GM23248 (cell line): ENCODE results near the gene ZDHHC1. TPM values are rescaled to one million over a fixed set of nuclear protein-coding genes. Genes with fewer than 3 reads are reported as not detected.
"Not testable (repeated sequence)": the region's sequence is repeated elsewhere in the genome, so short reads cannot be mapped to it uniquely, and the experiment has no call there.

Source experiments
- DNase-seq: peaks from one replicate; pipeline ENCODE4 v3.0.0-alpha.2; 2015
- H2AFZ ChIP-seq: fragments of 200-600 bp; sonication (generic); 2 replicates; pipeline ENCODE4 v1.6.1; 2016; ENCODE audit warnings: antibody characterized with exemption
- H3F3A ChIP-seq: fragments of 200-600 bp; sonication (generic); 2 replicates; pipeline ENCODE4 v1.6.1; 2016; ENCODE audit warnings: mild to moderate bottlenecking, antibody characterized with exemption, mixed run types; ENCODE audit not compliant: insufficient read depth
- H3K27ac ChIP-seq: fragments of 200-600 bp; sonication (generic); 2 replicates; pipeline ENCODE4 v1.5.1; 2016; ENCODE audit warnings: mild to moderate bottlenecking
- H3K27me3 ChIP-seq: fragments of 200-600 bp; sonication (generic); replicated peaks from 2 replicates; pipeline ENCODE4 v1.6.1; 2016; ENCODE audit warnings: mild to moderate bottlenecking; ENCODE audit not compliant: insufficient read depth
- H3K36me3 ChIP-seq: fragments of 200-600 bp; sonication (generic); 2 replicates; pipeline ENCODE4 v1.6.1; 2016; ENCODE audit warnings: low read depth, mild to moderate bottlenecking
- H3K4me1 ChIP-seq: fragments of 200-600 bp; sonication (generic); 2 replicates; pipeline ENCODE4 v1.6.1; 2016; ENCODE audit warnings: mild to moderate bottlenecking; ENCODE audit not compliant: insufficient read depth
- H3K4me2 ChIP-seq: fragments of 200-600 bp; sonication (generic); one replicate; pipeline ENCODE4 v1.6.1; 2016; ENCODE audit warnings: mild to moderate bottlenecking; ENCODE audit not compliant: unreplicated experiment
- H3K4me3 ChIP-seq: fragments of 200-600 bp; sonication (generic); 2 replicates; pipeline ENCODE4 v1.5.1; 2016; ENCODE audit warnings: mild to moderate bottlenecking
- H3K79me2 ChIP-seq: fragments of 200-600 bp; sonication (generic); 2 replicates; pipeline ENCODE4 v1.6.1; 2016; ENCODE audit warnings: mild to moderate bottlenecking; ENCODE audit not compliant: insufficient read depth
- H3K9ac ChIP-seq: fragments of 200-600 bp; sonication (generic); 2 replicates; pipeline ENCODE4 v1.6.1; 2016; ENCODE audit warnings: mild to moderate bottlenecking
- H3K9me2 ChIP-seq: fragments of 200-600 bp; sonication (generic); 2 replicates; pipeline ENCODE4 v1.6.1; 2016; ENCODE audit warnings: mixed run types, mild to moderate bottlenecking, moderate library complexity; ENCODE audit not compliant: insufficient read depth
- H3K9me3 ChIP-seq: fragments of 200-600 bp; sonication (generic); one replicate; pipeline ENCODE4 v1.6.1; 2017; ENCODE audit warnings: low read depth
- H4K20me1 ChIP-seq: fragments of 200-600 bp; sonication (generic); 2 replicates; pipeline ENCODE4 v1.6.0; 2016; ENCODE audit not compliant: insufficient read depth
- EZH2 ChIP-seq: fragments of 200-600 bp; sonication (generic); IDR thresholded peaks from 2 replicates; pipeline ENCODE4 v1.6.1; 2018; ENCODE audit warnings: antibody characterized with exemption, mild to moderate bottlenecking; ENCODE audit not compliant: insufficient read depth, poor library complexity, severe bottlenecking
- EZH2phosphoT487 ChIP-seq: fragments of 200-600 bp; sonication (generic); IDR thresholded peaks from 2 replicates; pipeline ENCODE4 v1.6.1; 2018; ENCODE audit warnings: antibody characterized with exemption, moderate library complexity, mild to moderate bottlenecking, low read depth; ENCODE audit not compliant: insufficient read depth
- WGBS, 2 experiments: methylation state at CpG; one replicate each; pipeline ENCODE4 v1.1.6; 2015 to 2017; ENCODE audit warnings: low lambda C conversion rate in 2 of 2, low coverage in 1 of 2; ENCODE audit errors: missing lambda C conversion rate in 2 of 2; 5-methylcytosine and 5-hydroxymethylcytosine counted together
- in situ Hi-C: fragments of 300-500 bp; cut with MboI; formaldehyde crosslinking; loops from 2 replicates; pipeline ENCODE4 v1.15.0; 2020
- polyA plus RNA-seq: library from polyadenylated mRNA; unstranded; fragments of >200 nt; fragmentation: Nextera tagmentation; extraction: Ambion mirVana; gene quantifications from 2 replicates; pipeline ENCODE4 v1.2.1, GENCODE V29; 2016
- total RNA-seq: library from RNA; depleted of rRNA; stranded (reverse); fragments of >200 nt; shearing (Covaris generic); gene quantifications from 2 replicates; pipeline ENCODE4 v1.2.3, GENCODE V29; 2014

ZDHHC1 gene
- total and polyA plus RNA-seq, 2 experiments from 2014 or later = 9.2 to 10.9 TPM

GRCh38 chr16:67378642-67379041 lies 37.6 kb downstream of the ZDHHC1 start:
- Histone ChIP-seq H3K9ac (no peak overlapping the region), H3K27ac (no peak overlapping the region), H2AFZ (no peak overlapping the region), H3K9me3 (no peaks in the 10 kb centered on the region), H3K4me2 (no peak overlapping the region), H3K9me2 (no peaks in the 10 kb centered on the region), H3F3A (no peaks in the 10 kb centered on the region), H3K79me2 (no peaks in the 10 kb centered on the region), H3K27me3 (no peaks in the 10 kb centered on the region), H3K4me3 (no peak overlapping the region), H4K20me1 (no peaks in the 10 kb centered on the region), H3K36me3 (no peaks in the 10 kb centered on the region), H3K4me1 (no peaks in the 10 kb centered on the region)
- DNase-seq = peak; percentile 27
- 59 to 71% methylated on average over 1 of the region's 1 CpG for whole genome bisulfite sequencing, 2 experiments
- TF ChIP-seq EZH2 (no peak), EZH2phosphoT487 (no peak)
- in situ Hi-C loops = no loop called here

GRCh38 chr16:67376012-67376411 lies 40.3 kb downstream of the ZDHHC1 start:
- H3K9me2 ChIP-seq, H3K9me3 ChIP-seq, H3K4me1 ChIP-seq, H3K4me2 ChIP-seq, H3K36me3 ChIP-seq, H3K9ac ChIP-seq, H3K79me2 ChIP-seq, H4K20me1 ChIP-seq, DNase-seq, H3K27ac ChIP-seq, H3K27me3 ChIP-seq, in situ Hi-C loops, H2AFZ ChIP-seq, H3K4me3 ChIP-seq, H3F3A ChIP-seq: not testable (repeated sequence)
- 88% methylated on average over 11 of the region's 11 CpGs for WGBS, 2 experiments

- H3K9me2 ChIP-seq = no peaks in the 10 kb centered on the region
- DNase-seq = peak; percentile 46
- H3K4me1 ChIP-seq = no peaks in the 10 kb centered on the region
- in situ Hi-C loops = no loop called here
- H3K79me2 ChIP-seq = no peaks in the 10 kb centered on the region
- H3K9me3 ChIP-seq = no peaks in the 10 kb centered on the region
- peaks cover 22% of the 10 kb centered on the region; the same call in 1 of the 2 replicates for H3K27me3 ChIP-seq
- TF ChIP-seq EZH2 (no peak), EZH2phosphoT487 (no peak)
- no peaks in the 10 kb centered on the region for H3K36me3 ChIP-seq
- no peaks in the 10 kb centered on the region for H4K20me1 ChIP-seq
- H3K4me2 ChIP-seq = no peak overlapping the region
- H2AFZ ChIP-seq = no peak overlapping the region
- no peaks in the 10 kb centered on the region for H3F3A ChIP-seq
- no peak overlapping the region for H3K4me3 ChIP-seq
- no peak overlapping the region for H3K9ac ChIP-seq
- H3K27ac ChIP-seq = no peak overlapping the region
These were observed 43.6 kb downstream of the ZDHHC1 start for GRCh38 chr16:67372664-67373063.

GRCh38 chr16:67370661-67371060 lies 45.6 kb downstream of the ZDHHC1 start:
- no peak for DNase-seq
- no peaks in the 10 kb centered on the region for H3K9me2 ChIP-seq

GRCh38 chr16:67364600-67365235 lies 51.6 kb downstream of the ZDHHC1 start:
- no peaks in the 10 kb centered on the region for H3K9me2 ChIP-seq
- H3F3A ChIP-seq = no peaks in the 10 kb centered on the region
- H3K36me3 ChIP-seq = no peaks in the 10 kb centered on the region
- H3K79me2 ChIP-seq = no peaks in the 10 kb centered on the region
- peaks cover 61% of the 10 kb centered on the region for H3K27me3 ChIP-seq
- no peak overlapping the region for H3K9ac ChIP-seq
- H3K9me3 ChIP-seq = no peaks in the 10 kb centered on the region
- H3K27ac ChIP-seq = no peak overlapping the region
- H4K20me1 ChIP-seq = no peaks in the 10 kb centered on the region
- no peak overlapping the region for H2AFZ ChIP-seq
- H3K4me2 ChIP-seq = no peak overlapping the region
- no peaks in the 10 kb centered on the region for H3K4me1 ChIP-seq
- DNase-seq = no peak
- no peak for TF ChIP-seq EZH2
- TF ChIP-seq EZH2phosphoT487 = no peak
- in situ Hi-C loops = no loop called here
- no peak overlapping the region for H3K4me3 ChIP-seq

More at GRCh38 chr16:67370661-67371060, 45.6 kb downstream of the ZDHHC1 start:
- H3K4me3 ChIP-seq = no peak overlapping the region
- no peak overlapping the region for H2AFZ ChIP-seq
- no peaks in the 10 kb centered on the region for H3K36me3 ChIP-seq
- H3K27me3 ChIP-seq = peaks cover 40% of the 10 kb centered on the region
- no peaks in the 10 kb centered on the region for H3K79me2 ChIP-seq
- 69 to 70% methylated on average over 4 of the region's 4 CpGs for WGBS, 2 experiments
- H3F3A ChIP-seq = no peaks in the 10 kb centered on the region
- no peaks in the 10 kb centered on the region for H3K4me1 ChIP-seq
- H3K9me3 ChIP-seq = no peaks in the 10 kb centered on the region
- in situ Hi-C loops = no loop called here
- H3K27ac ChIP-seq = no peak overlapping the region
- no peak overlapping the region for H3K4me2 ChIP-seq
- H3K9ac ChIP-seq = no peak overlapping the region
- TF ChIP-seq EZH2phosphoT487 (no peak), EZH2 (no peak)
- H4K20me1 ChIP-seq = no peaks in the 10 kb centered on the region
